B cell (primary cell): ENCODE measurements around the gene CUL5.

Experiments used
- CTCF ChIP-seq: fragments of 200-600 bp; IDR thresholded peaks from one replicate; pipeline ENCODE4 v1.8.0; 2022; ENCODE audit warnings: antibody characterized with exemption, mild to moderate bottlenecking
- EZH2 ChIP-seq: IDR thresholded peaks from 2 replicates; pipeline ENCODE4 v1.6.1; 2012; ENCODE audit warnings: borderline replicate concordance, low read depth, mild to moderate bottlenecking, moderate library complexity, low read length; ENCODE audit not compliant: insufficient read depth, poor library complexity, severe bottlenecking

DNA sequence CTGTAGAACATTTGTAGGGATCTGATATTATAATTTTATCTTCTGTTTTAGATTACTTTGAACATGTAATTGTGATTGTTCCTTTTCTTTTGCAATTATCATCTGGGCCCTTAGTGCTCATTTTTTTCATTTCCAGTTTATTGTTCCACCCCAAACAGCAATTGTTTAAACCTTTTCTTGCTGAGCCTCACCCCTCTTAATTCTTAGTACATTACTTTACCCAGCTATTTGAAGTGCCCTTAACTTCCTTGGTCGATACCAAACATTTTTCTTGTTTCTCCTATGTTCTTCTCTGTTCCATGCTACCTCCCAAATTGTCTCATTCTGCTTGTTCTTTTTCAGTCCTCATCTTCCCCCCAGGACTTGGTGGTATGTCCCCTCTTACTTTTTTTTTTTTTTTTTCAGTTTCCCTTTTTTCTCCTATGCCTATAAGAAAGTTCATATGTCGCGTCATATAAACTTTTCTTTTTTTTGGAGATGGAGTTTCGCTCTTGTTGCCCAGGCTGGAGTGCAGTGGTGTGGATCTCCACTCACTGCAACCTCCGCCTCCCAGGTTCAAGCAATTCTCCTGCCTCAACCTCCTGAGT is 3.5 kb downstream of the CUL5 start:
- TF ChIP-seq CTCF, result no peak
- TF ChIP-seq EZH2, result no peak
